DMS 273 treated with DMSO at 0.1 percent for 48 hours (cell line): ENCODE data around the gene IGSF3.
"Not testable (repeated sequence)": the region's sequence is repeated elsewhere in the genome, so short reads cannot be mapped to it uniquely, and the experiment has no call there.

Source experiments
- DNase-seq: peaks from one replicate; lab custom pipeline; 2025; lab: John Stamatoyannopoulos, UW

The IGSF3 gene

GRCh38 chr1:116595946-116596741, 71.4 kb downstream of the IGSF3 start:
- DNase-seq: not testable (repeated sequence)

- DNase-seq: not testable (repeated sequence)
These were observed 72.3 kb downstream of the IGSF3 start for GRCh38 chr1:116595065-116595840.

DNA sequence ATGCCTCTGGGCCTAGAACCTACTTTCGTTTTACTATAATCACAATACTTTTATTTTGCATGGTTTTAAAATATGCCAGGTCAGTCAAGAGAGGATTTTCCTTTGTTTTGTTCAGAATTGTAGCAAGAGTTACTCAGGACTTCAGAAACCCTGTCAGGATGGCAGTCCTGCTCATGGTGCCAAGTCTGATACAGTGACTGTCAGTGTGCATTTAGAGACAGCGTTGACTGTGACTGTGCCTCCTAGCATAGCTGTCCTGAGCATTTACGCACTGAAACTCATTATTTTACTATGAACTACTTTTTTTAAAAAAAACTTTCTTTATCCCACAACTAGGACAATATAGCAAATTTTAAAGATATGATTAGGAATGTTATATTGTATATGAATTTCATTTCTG, 73.6 kb downstream of the IGSF3 start:
- DNase-seq: not testable (repeated sequence)

GRCh38 chr1:116593401-116593800, 74.1 kb downstream of the IGSF3 start:
- DNase-seq: not testable (repeated sequence)

DNA sequence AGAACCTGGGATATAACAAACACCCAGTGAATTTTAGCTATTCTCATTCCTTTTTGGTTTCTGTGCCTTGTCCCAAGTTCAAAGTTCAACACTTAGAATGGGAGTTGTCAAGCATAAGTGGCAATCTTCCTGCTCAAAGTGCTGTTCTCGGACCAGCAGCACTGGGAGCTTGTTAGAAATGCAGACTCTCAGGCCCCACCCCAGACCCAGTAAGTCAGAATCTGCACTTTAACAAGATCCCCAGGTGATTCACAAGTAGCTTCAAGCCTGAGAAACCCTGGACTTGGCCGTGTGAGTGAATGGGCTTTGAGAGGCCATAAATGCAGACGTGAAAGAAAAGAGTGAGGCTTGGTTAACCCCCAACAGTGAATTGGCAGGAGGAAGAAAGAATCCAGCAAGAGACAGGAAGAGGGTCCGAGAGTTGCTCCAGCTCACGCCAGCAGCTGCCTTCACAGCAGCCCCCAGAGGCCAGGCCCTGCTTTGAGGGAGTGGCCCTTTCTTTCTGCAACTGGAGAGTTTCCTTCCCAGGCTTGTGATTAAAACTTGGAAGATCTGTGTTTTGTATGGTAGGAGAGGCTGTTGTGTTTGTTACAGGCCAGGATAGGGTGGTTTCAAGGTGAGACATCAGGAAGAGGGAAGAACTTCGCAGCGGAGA, 75.5 kb downstream of the IGSF3 start:
- DNase-seq: not testable (repeated sequence)

DNA sequence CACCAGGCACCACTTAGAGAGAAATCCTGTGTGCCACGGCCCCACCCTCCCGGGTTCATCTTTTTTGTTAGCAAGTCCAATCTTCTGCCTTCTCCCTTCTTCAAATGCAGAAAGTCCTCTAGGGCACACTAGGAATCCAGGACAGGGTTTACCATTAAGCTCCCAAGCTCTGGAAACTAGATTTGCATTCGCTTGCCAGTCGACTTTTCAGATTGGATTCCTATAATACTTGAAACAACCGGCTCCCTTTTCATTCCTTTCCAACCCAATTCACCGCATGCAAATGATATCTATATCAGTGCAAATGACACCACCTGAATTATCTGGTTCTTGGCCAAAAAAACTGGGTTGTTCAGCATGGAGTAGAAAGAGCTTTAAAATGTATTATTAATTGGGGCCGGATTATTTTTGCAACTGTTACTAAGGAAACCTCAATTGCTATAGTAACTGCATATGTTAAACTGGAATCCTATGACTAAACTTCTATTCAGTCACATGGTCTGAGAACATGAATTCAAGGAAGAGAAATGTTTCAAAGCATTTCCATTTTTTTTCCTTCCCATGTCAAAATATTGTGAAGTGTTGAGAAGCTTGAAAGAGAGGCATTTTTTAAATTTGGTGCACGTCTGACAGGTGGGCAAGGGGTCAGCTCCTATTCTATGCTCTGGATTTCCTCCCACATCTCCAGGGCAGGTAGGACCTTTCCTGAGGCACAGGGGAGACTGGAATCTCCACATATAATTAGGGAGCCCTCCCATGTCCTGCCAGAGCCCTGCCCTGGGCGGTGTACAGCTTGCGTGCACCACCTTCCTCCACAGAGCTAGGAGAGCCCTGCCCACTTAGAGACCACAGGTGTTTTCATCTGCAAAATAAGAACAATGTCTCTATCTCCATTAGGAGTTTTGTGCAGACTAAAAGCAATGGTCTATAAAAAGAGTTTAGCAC, 76.3 kb downstream of the IGSF3 start:
- not testable (repeated sequence) for DNase-seq

DNA sequence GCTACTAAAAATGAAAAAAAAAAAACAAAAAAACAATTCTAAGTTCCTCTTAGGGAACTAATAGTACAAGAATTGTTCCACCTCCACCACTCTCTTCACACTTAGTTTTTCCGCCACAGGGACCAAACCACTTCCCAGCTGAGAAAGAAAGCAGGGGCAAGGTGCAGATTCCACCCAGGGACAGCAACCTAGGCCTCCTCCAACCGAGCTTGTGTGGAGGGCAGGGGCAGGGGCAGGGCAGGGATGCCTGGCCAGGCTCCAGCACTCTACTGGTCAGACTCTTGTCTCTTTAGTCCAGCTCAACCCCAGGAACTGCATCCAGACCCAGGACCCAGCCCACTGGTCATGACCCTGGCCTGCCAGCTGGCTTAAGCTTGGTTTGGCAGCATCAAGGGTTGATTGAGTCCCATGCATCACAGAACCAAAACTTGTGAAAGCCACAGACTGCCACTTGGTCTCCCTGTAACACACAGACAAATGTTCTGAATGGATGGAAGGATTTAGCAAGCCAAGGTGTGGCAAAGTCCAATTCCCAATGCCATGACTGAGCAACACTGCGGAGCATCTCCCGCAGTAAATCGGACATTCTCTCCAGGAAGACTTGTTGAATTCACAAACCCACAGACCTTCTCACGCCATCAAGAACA, 77.1 kb downstream of the IGSF3 start:
- not testable (repeated sequence) for DNase-seq

DNA sequence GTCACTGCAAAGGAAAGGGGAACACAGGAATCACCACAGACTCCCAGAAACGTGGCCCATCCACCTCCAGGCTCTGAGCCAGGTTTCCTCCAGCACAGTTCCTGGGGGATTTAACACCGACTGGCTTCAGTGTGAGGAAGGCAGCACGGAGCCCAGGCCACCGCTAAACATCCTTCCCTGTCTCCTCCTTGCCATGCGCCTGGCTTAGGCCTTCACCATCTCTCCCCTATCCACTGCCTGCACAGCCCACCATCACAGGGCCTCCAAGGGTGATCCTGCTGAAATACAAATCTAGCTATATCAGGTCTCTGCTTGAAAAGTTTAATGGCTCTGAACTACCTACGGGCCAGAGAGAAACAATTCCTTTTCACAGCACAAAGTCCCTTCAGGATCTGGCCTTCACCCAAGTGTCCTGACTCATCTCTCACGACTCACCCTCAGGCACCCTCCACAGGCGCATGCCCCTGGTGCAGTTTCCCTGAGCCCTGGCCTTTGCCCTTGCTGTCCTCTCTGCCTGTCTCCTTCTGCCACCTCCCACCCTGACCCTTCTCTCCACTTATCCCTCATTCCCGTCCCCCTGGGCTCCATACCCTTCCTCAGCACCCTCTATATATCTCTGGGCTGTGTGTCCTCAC, 78.3 kb downstream of the IGSF3 start:
- not testable (repeated sequence) for DNase-seq

DNA sequence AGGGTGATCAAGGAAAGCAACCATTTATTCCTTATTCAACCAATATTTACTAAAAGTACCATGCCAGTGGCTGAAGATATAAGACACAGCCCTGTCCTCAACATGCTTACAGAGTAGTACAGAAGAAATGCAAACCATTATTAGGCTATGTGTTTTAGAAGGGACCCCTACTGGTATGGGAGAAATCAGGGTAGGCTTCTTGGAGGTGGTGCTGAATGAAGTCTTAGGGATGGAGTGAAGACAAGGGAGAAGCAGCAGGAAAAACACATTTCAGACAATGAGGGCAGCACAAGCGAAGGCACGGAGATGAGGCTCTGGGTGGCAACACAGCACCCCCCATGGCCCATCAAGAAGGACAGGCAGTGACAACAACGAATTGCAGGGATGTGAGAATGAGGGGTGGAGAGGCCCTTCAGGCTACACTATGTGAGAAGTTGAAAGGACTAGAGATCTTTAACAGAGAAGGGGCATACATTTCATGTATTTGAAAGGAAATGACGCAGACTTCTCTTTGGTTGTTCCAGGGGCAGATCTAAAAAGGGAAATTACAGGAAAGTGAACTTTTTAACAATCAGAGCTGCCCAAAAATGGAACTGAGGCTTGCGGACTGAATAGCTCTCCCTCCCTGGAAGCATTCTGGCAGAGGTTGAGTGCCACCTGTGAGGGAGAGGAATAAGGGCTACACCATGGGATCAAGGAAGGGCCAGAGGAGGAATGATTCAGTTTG, 79.9 kb downstream of the IGSF3 start:
- DNase-seq: no peak

DNA sequence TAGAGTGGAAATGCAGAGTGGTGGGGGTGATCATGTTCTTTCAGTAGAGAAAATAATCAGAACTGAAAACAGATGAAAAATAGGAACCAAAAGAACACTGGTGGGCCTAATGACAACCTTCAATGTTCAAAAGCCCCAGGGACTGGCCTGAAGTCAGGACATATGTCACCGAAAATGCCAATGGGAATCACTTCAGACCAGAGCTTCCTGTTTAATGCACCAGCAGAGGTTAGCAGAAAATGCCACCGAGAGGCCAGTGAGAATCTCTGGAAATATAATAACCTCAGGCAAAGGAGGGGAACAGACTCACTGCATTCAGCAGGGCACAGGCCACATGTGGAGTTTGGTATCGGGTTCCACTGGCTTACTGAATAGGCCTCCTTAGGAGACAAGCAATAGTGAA, 80.8 kb downstream of the IGSF3 start:
- no peak for DNase-seq

DNA sequence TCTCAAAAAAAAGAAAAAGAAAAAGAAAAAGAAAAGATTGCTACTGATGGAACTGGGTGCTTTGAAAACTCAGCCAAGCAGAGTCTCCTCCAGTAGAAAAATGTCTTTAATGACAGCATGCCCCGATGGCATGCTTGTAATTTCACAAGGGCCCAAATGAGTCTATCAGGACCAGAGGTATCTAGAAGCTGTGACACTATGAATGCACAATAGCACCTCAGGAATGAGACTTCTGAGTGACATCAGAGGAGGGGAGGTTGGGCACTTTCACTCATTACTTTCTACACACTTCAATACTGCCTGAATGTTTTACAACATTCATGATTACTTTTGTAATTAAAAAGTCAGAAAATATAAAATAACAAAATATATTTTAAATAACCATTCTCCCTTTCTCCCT, 81.6 kb downstream of the IGSF3 start:
- DNase-seq: no peak

GRCh38 chr1:116581323-116581885, 86.1 kb downstream of the IGSF3 start:
- no peak for DNase-seq

GRCh38 chr1:116580446-116581322, 86.8 kb downstream of the IGSF3 start:
- DNase-seq: no peak

DNA sequence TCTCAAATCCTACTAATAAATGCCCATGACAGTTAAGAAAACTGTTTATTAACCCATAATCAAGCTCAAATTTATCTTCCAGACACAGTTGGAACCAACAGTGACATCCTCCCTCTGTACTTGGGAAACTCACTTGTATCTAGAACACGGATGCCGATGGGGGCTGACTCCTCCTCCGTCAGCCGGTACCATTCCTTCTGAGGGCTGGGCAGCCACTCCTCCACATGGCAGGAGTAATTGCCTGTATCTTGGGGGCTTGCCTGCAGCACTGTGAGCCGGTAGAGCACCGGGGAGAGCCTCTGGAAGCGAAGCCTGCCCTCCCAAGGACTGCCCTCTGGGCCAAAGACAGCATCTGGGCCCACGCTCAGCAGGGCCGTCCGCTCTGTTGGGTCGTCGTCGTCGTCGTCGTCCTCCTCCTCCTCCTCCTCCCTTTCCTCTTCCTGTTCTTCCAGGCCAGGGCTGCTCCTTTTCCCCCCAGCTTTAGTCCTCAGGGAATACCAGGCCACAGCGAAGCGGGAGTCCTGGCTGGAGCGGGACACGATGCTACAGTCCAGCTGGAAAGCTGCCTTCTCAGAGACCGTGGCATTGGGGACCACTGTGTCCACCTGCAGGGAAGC, 88.2 kb downstream of the IGSF3 start:
- no peak for DNase-seq

- DNase-seq: no peak
These were observed 89.0 kb downstream of the IGSF3 start for GRCh38 chr1:116578581-116578980.

DNA sequence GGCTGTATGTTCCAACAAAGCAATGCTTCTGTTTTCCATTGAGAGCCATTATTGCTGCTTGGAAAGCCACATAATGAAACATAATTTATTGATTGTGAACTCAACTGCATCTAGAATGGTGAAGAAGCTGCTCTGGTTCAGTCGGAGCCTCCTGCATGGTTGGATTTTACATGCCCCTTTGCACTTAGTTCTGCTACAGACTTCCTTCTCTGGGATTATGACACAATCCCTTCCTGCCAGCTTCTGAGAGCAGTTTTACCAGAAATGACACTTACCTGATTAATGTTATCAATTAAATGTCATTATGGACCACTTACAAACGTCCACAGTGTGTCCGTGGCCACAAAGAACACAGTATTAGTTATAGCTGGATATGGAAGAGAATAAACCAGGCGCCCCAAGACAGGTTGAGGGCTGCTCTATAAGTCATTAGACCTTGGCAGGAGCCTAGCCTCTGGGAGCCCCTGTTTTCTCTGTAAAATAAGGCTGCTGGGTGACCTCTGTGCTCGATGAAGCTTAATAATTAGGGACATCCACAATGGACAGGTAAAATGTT, 89.7 kb downstream of the IGSF3 start:
- no peak for DNase-seq

GRCh38 chr1:116574581-116575291, 92.8 kb downstream of the IGSF3 start:
- DNase-seq: peak; percentile 15
